ENCODE measurements around the gene SYNGR3. TPM values are rescaled to one million over a fixed set of nuclear protein-coding genes. Genes with fewer than 3 reads are reported as not detected.

SYNGR3 gene
- total and polyA plus RNA-seq, 2 of the 13 experiments (the other 11 are each of a cell fraction or from before 2014, with no cell fraction given): 0.97 to 5.7 TPM

GRCh38 chr16:1964506-1965395 lies 25.0 kb upstream of the SYNGR3 start, which contains the start of gene RPS2 (continued):
- TF ChIP-seq HOXA9 (CRISPR knock-in tag; IDR thresholded peaks at IDR 0.05; ENCODE audit: borderline replicate concordance): no peak
- TF ChIP-seq ARID4A (CRISPR knock-in tag; IDR thresholded peaks at IDR 0.05; ENCODE audit: borderline replicate concordance): peak; percentile 85
- peak; percentile 69 for TF ChIP-seq HNF1B (CRISPR knock-in tag; IDR thresholded peaks at IDR 0.05)
- no peak for TF ChIP-seq MED13 (CRISPR knock-in tag; IDR thresholded peaks at IDR 0.05)
- no peak for TF ChIP-seq BCLAF1 (IDR thresholded peaks at IDR 0.05)
- TF ChIP-seq TGIF2 (CRISPR knock-in tag; IDR thresholded peaks at IDR 0.05): peak; percentile 82
- TF ChIP-seq ZZZ3 (CRISPR knock-in tag; IDR thresholded peaks at IDR 0.05; ENCODE audit: borderline replicate concordance): peak; percentile 90; the same call in 1 of the 2 replicates
- TF ChIP-seq POLR2G (IDR thresholded peaks at IDR 0.05; ENCODE audit: low read depth, low read length): peak; percentile 100
- TF ChIP-seq TRIM22 (IDR thresholded peaks at IDR 0.05): no peak
- TF ChIP-seq ZNF460 (CRISPR knock-in tag; IDR thresholded peaks at IDR 0.05; ENCODE audit: borderline replicate concordance): no peak; the same call in 1 of the 2 replicates
- TF ChIP-seq PBX3 (CRISPR knock-in tag; IDR thresholded peaks at IDR 0.05; ENCODE audit: borderline replicate concordance): no peak
- peak; percentile 79; the same call in 1 of the 2 replicates for TF ChIP-seq ZNF800 (CRISPR knock-in tag; IDR thresholded peaks at IDR 0.05)
- TF ChIP-seq ZNF747 (CRISPR knock-in tag; IDR thresholded peaks at IDR 0.05; ENCODE audit: borderline replicate concordance): no peak

Data from HepG2 (cell line).